ENCODE measurements around the gene IL12RB1. TPM values are rescaled to one million over a fixed set of nuclear protein-coding genes. Genes with fewer than 3 reads are reported as not detected.

Gene IL12RB1
- total RNA-seq, 1 experiment from 2014 or later: 0.36 TPM

DNA sequence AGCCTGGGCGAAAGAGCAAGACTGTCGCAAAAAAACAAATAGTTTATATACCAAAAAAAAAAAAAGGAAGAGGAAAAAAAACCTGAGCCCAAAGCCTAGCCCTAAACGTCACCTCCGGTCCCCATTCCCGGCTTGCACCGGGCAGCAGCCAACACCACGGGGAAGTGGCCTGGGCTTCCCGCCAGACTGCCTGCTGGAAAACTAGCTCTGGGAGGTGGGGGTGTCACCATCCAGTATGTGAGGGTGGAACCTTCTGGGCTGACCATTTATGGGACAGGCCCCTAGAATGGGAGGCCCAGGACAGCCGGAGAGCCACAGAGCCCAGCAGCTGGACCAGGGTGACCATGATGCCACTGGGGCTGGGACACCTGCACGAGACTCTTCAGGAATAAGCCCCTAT, 37.3 kb downstream of the IL12RB1 start:
- Histone ChIP-seq H3K36me3 (ENCODE audit: control insufficient read depth, insufficient read depth, low read length) (no peaks in the 10 kb centered on the region), H3K9me3 (ENCODE audit: control insufficient read depth, insufficient read depth, low read depth, low read length) (no peaks in the 10 kb centered on the region), H3K27ac (ENCODE audit: low read length) (no peak overlapping the region; the same call in 1 of the 2 replicates), H3K4me3 (ENCODE audit: low read depth in 2 of 2, low read length in 2 of 2) (no peak overlapping the region), H3K27me3 (ENCODE audit: control insufficient read depth, insufficient read depth, low read length) (no peaks in the 10 kb centered on the region), H3K4me1 (ENCODE audit: control insufficient read depth, insufficient read depth, low read length) (peaks cover 25% of the 10 kb centered on the region)
- ChIA-PET POLR2A (no interaction called here), CTCF (no interaction called here)
- ATAC-seq (no peak), DNase-seq (ENCODE audit: low read depth, low spot score) (no peak)
- TF ChIP-seq POLR2AphosphoS5 (IDR thresholded peaks at IDR 0.05; ENCODE audit: low read depth, low read length) (no peak), TCF7L2 (IDR thresholded peaks at IDR 0.05; ENCODE audit: low read depth, low read length) (no peak), SIN3A (IDR thresholded peaks at IDR 0.05; ENCODE audit: borderline replicate concordance, insufficient read depth, low read depth, low read length) (no peak)
- TF ChIP-seq, protein P1, sequence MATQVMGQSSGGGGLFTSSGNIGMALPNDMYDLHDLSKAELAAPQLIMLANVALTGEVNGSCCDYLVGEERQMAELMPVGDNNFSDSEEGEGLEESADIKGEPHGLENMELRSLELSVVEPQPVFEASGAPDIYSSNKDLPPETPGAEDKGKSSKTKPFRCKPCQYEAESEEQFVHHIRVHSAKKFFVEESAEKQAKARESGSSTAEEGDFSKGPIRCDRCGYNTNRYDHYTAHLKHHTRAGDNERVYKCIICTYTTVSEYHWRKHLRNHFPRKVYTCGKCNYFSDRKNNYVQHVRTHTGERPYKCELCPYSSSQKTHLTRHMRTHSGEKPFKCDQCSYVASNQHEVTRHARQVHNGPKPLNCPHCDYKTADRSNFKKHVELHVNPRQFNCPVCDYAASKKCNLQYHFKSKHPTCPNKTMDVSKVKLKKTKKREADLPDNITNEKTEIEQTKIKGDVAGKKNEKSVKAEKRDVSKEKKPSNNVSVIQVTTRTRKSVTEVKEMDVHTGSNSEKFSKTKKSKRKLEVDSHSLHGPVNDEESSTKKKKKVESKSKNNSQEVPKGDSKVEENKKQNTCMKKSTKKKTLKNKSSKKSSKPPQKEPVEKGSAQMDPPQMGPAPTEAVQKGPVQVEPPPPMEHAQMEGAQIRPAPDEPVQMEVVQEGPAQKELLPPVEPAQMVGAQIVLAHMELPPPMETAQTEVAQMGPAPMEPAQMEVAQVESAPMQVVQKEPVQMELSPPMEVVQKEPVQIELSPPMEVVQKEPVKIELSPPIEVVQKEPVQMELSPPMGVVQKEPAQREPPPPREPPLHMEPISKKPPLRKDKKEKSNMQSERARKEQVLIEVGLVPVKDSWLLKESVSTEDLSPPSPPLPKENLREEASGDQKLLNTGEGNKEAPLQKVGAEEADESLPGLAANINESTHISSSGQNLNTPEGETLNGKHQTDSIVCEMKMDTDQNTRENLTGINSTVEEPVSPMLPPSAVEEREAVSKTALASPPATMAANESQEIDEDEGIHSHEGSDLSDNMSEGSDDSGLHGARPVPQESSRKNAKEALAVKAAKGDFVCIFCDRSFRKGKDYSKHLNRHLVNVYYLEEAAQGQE (IDR thresholded peaks at IDR 0.05; ENCODE audit: insufficient read depth in 1 of 2, low read depth in 2 of 2, low read length in 1 of 2): no peak
- TF ChIP-seq, protein P2, sequence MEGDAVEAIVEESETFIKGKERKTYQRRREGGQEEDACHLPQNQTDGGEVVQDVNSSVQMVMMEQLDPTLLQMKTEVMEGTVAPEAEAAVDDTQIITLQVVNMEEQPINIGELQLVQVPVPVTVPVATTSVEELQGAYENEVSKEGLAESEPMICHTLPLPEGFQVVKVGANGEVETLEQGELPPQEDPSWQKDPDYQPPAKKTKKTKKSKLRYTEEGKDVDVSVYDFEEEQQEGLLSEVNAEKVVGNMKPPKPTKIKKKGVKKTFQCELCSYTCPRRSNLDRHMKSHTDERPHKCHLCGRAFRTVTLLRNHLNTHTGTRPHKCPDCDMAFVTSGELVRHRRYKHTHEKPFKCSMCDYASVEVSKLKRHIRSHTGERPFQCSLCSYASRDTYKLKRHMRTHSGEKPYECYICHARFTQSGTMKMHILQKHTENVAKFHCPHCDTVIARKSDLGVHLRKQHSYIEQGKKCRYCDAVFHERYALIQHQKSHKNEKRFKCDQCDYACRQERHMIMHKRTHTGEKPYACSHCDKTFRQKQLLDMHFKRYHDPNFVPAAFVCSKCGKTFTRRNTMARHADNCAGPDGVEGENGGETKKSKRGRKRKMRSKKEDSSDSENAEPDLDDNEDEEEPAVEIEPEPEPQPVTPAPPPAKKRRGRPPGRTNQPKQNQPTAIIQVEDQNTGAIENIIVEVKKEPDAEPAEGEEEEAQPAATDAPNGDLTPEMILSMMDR (IDR thresholded peaks at IDR 0.05): no peak
- in situ Hi-C loops (cut with HindIII; ENCODE audit: low pct_unique_long_range_greater_than_20kb, low sequenced_read_pairs): no loop called here
- intact Hi-C loops (cut with micrococcal nuclease; ENCODE audit: unreplicated experiment): no loop called here
- BruUV-seq (replicated peaks): no TSS peak

DNA sequence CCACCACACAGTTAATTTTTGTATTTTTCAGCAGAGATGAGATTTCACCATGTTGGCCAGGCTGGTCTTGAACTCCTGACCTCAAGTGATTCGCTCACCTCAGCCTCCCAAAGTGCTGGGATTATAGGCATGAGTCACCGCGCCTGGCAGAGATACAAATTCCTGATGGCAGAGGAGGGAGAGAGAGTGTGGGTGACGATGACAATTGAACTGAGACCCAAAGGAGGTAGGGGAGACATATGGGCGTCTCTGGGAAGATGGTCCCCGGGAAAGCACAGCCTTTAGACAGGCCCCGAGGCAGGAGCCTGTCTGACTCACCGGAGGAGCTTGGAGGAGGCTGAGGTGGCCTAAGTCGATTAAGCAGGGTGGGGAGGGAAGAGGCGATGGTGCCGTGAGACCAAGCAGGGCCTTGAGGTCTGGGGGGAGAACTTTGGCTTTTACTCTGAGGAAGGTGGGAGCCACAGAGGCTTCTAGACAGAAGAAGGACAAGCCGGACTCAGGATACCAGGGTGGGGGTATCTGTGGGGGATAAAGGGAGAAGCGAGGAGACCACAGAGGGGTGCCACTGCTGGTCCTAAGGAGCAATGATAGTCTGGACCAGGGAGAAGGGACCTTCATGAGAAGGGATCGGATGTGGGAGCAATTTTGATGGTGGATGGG, 40.5 kb downstream of the IL12RB1 start:
- H3K27ac ChIP-seq (ENCODE audit: low read length): peak overlapping the region; percentile 77
- intact Hi-C loops (cut with micrococcal nuclease; ENCODE audit: unreplicated experiment) (no loop called here), in situ Hi-C loops (cut with HindIII; ENCODE audit: low pct_unique_long_range_greater_than_20kb, low sequenced_read_pairs) (no loop called here)
- BruUV-seq (replicated peaks): no TSS peak
- TF ChIP-seq, protein P2 (IDR thresholded peaks at IDR 0.05): no peak
- no peak for TF ChIP-seq SIN3A (IDR thresholded peaks at IDR 0.05; ENCODE audit: borderline replicate concordance, insufficient read depth, low read depth, low read length)
- TF ChIP-seq, protein P1 (IDR thresholded peaks at IDR 0.05; ENCODE audit: insufficient read depth in 1 of 2, low read depth in 2 of 2, low read length in 1 of 2): no peak
- TF ChIP-seq TCF7L2 (IDR thresholded peaks at IDR 0.05; ENCODE audit: low read depth, low read length): no peak
- no peak for TF ChIP-seq POLR2AphosphoS5 (IDR thresholded peaks at IDR 0.05; ENCODE audit: low read depth, low read length)
- ChIA-PET POLR2A (no interaction called here), CTCF (no interaction called here)
- ATAC-seq (peak; percentile 78), DNase-seq (ENCODE audit: low read depth, low spot score) (no peak)
- peaks cover 21% of the 10 kb centered on the region for H3K4me1 ChIP-seq (ENCODE audit: control insufficient read depth, insufficient read depth, low read length)
- no peaks in the 10 kb centered on the region for H3K27me3 ChIP-seq (ENCODE audit: control insufficient read depth, insufficient read depth, low read length)
- no peaks in the 10 kb centered on the region for H3K36me3 ChIP-seq (ENCODE audit: control insufficient read depth, insufficient read depth, low read length)
- H3K4me3 ChIP-seq (ENCODE audit: low read depth in 2 of 2, low read length in 2 of 2): no peak overlapping the region
- no peaks in the 10 kb centered on the region for H3K9me3 ChIP-seq (ENCODE audit: control insufficient read depth, insufficient read depth, low read depth, low read length)
